Sigmoid colon (tissue), 4 donors: ENCODE results near the gene ZFPM1.

Experiments used
- EP300 ChIP-seq, 4 donors: sonication (generic); formaldehyde crosslinking; IDR thresholded peaks; one replicate each; pipeline ENCODE4 v1.6.1; 2017; ENCODE audit warnings: antibody characterized with exemption in 4 of 4
- POLR2A ChIP-seq, 2 donors: fragments of 450-650 bp; IDR thresholded peaks; one replicate each; pipeline ENCODE4 v1.6.1; 2016; ENCODE audit warnings: antibody characterized with exemption in 2 of 2, mild to moderate bottlenecking in 2 of 2, moderate library complexity in 2 of 2
- TF ChIP-seq, protein P1 (sequence below), 4 experiments: fragments of 450-650 bp in 3 of 4; fragments of 200-600 bp in 1 of 4; IDR thresholded peaks; one replicate each; pipeline ENCODE4 v1.5.1; 2016 to 2019; ENCODE audit warnings: antibody characterized with exemption in 4 of 4, mild to moderate bottlenecking in 3 of 4, moderate library complexity in 2 of 4

DNA sequence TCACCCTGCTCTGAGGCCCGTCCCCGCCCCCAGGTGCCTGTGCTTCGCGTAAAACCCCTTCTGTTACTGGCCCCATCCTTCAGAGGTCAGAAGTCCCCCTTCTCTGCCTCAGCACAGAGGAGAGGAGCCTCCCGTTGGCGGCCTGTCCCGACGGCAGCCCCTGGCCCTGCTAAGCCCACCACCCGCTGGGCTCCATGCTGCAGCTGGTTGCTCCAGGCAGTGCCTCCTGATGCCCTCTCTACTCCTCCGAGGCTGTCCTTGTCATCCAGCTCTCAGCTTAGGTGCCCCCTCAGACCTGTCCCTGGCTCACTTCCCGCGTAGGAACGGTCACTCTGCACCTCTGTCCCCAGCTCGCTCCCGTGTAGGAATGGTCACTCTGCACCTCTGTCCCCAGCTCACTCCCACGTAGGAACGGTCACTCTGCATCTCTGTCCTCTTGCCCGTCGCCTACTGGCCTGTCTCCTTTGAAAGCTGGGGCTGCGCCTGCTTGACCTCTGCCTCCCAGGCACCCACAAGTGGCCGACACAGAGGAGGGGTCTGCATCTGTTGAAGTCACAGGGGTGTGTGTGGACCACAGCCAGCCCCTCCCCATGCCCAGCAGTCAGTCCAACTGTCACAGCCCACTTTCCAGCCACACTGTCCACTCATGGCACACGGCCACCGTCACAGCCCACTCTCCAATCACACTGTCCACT, 85.4 kb downstream of the ZFPM1 start:
- TF ChIP-seq, protein P1, sequence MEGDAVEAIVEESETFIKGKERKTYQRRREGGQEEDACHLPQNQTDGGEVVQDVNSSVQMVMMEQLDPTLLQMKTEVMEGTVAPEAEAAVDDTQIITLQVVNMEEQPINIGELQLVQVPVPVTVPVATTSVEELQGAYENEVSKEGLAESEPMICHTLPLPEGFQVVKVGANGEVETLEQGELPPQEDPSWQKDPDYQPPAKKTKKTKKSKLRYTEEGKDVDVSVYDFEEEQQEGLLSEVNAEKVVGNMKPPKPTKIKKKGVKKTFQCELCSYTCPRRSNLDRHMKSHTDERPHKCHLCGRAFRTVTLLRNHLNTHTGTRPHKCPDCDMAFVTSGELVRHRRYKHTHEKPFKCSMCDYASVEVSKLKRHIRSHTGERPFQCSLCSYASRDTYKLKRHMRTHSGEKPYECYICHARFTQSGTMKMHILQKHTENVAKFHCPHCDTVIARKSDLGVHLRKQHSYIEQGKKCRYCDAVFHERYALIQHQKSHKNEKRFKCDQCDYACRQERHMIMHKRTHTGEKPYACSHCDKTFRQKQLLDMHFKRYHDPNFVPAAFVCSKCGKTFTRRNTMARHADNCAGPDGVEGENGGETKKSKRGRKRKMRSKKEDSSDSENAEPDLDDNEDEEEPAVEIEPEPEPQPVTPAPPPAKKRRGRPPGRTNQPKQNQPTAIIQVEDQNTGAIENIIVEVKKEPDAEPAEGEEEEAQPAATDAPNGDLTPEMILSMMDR (IDR thresholded peaks at IDR 0.05) = no peak
- TF ChIP-seq EP300 (IDR thresholded peaks at IDR 0.05) = no peak
- TF ChIP-seq POLR2A (IDR thresholded peaks at IDR 0.05) = no peak
